Measurements from ENCODE around the gene LTBP1. TPM values are rescaled to one million over a fixed set of nuclear protein-coding genes. Genes with fewer than 3 reads are reported as not detected.
"Not testable (repeated sequence)": the region's sequence is repeated elsewhere in the genome, so short reads cannot be mapped to it uniquely, and the experiment has no call there.

The LTBP1 gene
- total RNA-seq, 1 experiment from 2014 or later, result 10.3 TPM

GRCh38 chr2:32976409-32977063 is 29.8 kb downstream of the LTBP1 start:
- intact Hi-C loops (cut with micrococcal nuclease; ENCODE audit: unreplicated experiment), result loop anchor here (2.0 to 5.0 kb wide), 2 partner anchors 30 to 36 kb away; partner anchors contain the start of gene LTBP1
- Histone ChIP-seq H3K4me2 (peak overlapping the region; percentile 63), H3K9me2 (ENCODE audit: insufficient read depth) (no peaks in the 10 kb centered on the region), H3K4me3 (no peak overlapping the region), H3K27me3 (ENCODE audit: insufficient read depth, low read depth) (no peaks in the 10 kb centered on the region), H3F3A (ENCODE audit: insufficient read depth, low read depth) (peaks cover 5% of the 10 kb centered on the region), H4K20me1 (ENCODE audit: insufficient read depth) (no peaks in the 10 kb centered on the region), H3K36me3 (ENCODE audit: low read depth) (no peaks in the 10 kb centered on the region), H3K9me3 (ENCODE audit: insufficient read depth, low read depth) (peaks cover 7% of the 10 kb centered on the region; the same call in 1 of the 2 replicates), H3K4me1 (replicated peaks; ENCODE audit: insufficient read depth) (peaks cover 20% of the 10 kb centered on the region), H2AFZ (no peak overlapping the region), H3K79me2 (ENCODE audit: low read depth) (no peaks in the 10 kb centered on the region), H3K27ac (no peak overlapping the region)
- no TSS peak for BruUV-seq (replicated peaks)
- no peak for DNase-seq
- ChIA-PET CTCF (interaction anchor here (0.6 kb wide), 1 partner anchor 19 kb away, joined by 3 read pairs; no protein-coding TSS in a partner anchor), POLR2A (ENCODE audit: unreplicated experiment) (no interaction called here)
- TF ChIP-seq EZH2 (IDR thresholded peaks at IDR 0.05; ENCODE audit: low read depth) (no peak), CTCF (conservative IDR thresholded peaks at IDR 0.05) (no peak)

GRCh38 chr2:32977228-32977758 is 30.5 kb downstream of the LTBP1 start:
- H3K9me2 ChIP-seq (ENCODE audit: insufficient read depth), result no peaks in the 10 kb centered on the region
- no peaks in the 10 kb centered on the region for H4K20me1 ChIP-seq (ENCODE audit: insufficient read depth)
- POLR2A ChIA-PET (ENCODE audit: unreplicated experiment), result no interaction called here
- peaks cover 20% of the 10 kb centered on the region for H3K4me1 ChIP-seq (replicated peaks; ENCODE audit: insufficient read depth)
- peaks cover 5% of the 10 kb centered on the region for H3F3A ChIP-seq (ENCODE audit: insufficient read depth, low read depth)
- no peak overlapping the region for H3K4me3 ChIP-seq
- intact Hi-C loops (cut with micrococcal nuclease; ENCODE audit: unreplicated experiment), result loop anchor here (2.0 to 5.0 kb wide), 2 partner anchors 30 to 35 kb away; partner anchors contain the start of gene LTBP1
- no TSS peak for BruUV-seq (replicated peaks)
- CTCF ChIA-PET, result interaction anchor here (0.6 kb wide), 1 partner anchor 20 kb away, joined by 3 read pairs; no protein-coding TSS in a partner anchor
- no peaks in the 10 kb centered on the region for H3K79me2 ChIP-seq (ENCODE audit: low read depth)
- H3K4me2 ChIP-seq, result peak overlapping the region; percentile 63
- H3K27me3 ChIP-seq (ENCODE audit: insufficient read depth, low read depth), result no peaks in the 10 kb centered on the region
- H3K9me3 ChIP-seq (ENCODE audit: insufficient read depth, low read depth), result peaks cover 7% of the 10 kb centered on the region; the same call in 1 of the 2 replicates
- no peaks in the 10 kb centered on the region for H3K36me3 ChIP-seq (ENCODE audit: low read depth)
- H3K27ac ChIP-seq, result no peak overlapping the region
- TF ChIP-seq CTCF (conservative IDR thresholded peaks at IDR 0.05), result no peak
- TF ChIP-seq EZH2 (IDR thresholded peaks at IDR 0.05; ENCODE audit: low read depth), result no peak
- H2AFZ ChIP-seq, result no peak overlapping the region
- DNase-seq, result peak; percentile 89 to 92

DNA sequence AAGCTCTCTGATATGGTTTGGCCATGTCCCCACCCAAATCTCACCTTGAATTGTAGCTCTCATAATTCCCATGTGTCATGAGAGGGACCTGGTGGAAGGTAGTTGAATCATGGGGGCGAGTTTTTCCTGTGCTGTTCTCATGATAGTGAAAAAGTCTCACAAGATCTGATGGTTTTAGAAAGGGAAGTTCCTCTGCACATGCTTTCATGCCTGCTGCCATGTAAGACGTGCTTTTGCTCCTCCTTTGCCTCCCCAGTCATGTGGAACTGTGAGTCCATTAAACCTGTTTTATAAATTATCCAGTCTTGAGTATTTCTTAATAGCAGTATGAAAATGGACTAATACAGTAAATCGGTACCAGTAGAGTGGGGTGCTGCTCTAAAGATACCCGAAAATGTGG is 34.9 kb downstream of the LTBP1 start:
- Histone ChIP-seq H3K4me2 (no peak overlapping the region), H3K27me3 (ENCODE audit: insufficient read depth, low read depth) (no peaks in the 10 kb centered on the region), H3K9me2 (ENCODE audit: insufficient read depth) (no peaks in the 10 kb centered on the region), H3K4me1 (replicated peaks; ENCODE audit: insufficient read depth) (peaks cover 16% of the 10 kb centered on the region), H3F3A (ENCODE audit: insufficient read depth, low read depth) (peaks cover 5% of the 10 kb centered on the region), H3K9me3 (ENCODE audit: insufficient read depth, low read depth) (no peaks in the 10 kb centered on the region), H2AFZ (no peak overlapping the region), H4K20me1 (ENCODE audit: insufficient read depth) (no peaks in the 10 kb centered on the region), H3K4me3 (no peak overlapping the region), H3K36me3 (ENCODE audit: low read depth) (no peaks in the 10 kb centered on the region), H3K27ac (no peak overlapping the region), H3K79me2 (ENCODE audit: low read depth) (no peaks in the 10 kb centered on the region)
- TF ChIP-seq CTCF (conservative IDR thresholded peaks at IDR 0.05) (no peak), EZH2 (IDR thresholded peaks at IDR 0.05; ENCODE audit: low read depth) (no peak)
- CTCF ChIA-PET, result no interaction called here
- DNase-seq, result no peak
- intact Hi-C loops (cut with micrococcal nuclease; ENCODE audit: unreplicated experiment), result no loop called here
- POLR2A ChIA-PET (ENCODE audit: unreplicated experiment), result no interaction called here
- no TSS peak for BruUV-seq (replicated peaks)

- H3K36me3 ChIP-seq (ENCODE audit: low read depth); H3K9me3 ChIP-seq (ENCODE audit: insufficient read depth, low read depth); intact Hi-C loops (cut with micrococcal nuclease; ENCODE audit: unreplicated experiment); H3K79me2 ChIP-seq (ENCODE audit: low read depth); CTCF ChIA-PET; H4K20me1 ChIP-seq (ENCODE audit: insufficient read depth); H3K4me3 ChIP-seq; H2AFZ ChIP-seq; BruUV-seq (replicated peaks); H3K27ac ChIP-seq; DNase-seq; H3K4me2 ChIP-seq; H3F3A ChIP-seq (ENCODE audit: insufficient read depth, low read depth); H3K27me3 ChIP-seq (ENCODE audit: insufficient read depth, low read depth); H3K9me2 ChIP-seq (ENCODE audit: insufficient read depth); H3K4me1 ChIP-seq (replicated peaks; ENCODE audit: insufficient read depth); POLR2A ChIA-PET (ENCODE audit: unreplicated experiment): not testable (repeated sequence)
Measured at GRCh38 chr2:32983193-32983924, 36.6 kb downstream of the LTBP1 start.
